HUDEP-2 (cell line): ENCODE data around the gene COL11A1.
"Not testable (repeated sequence)": the region's sequence is repeated elsewhere in the genome, so short reads cannot be mapped to it uniquely, and the experiment has no call there.

Experiments
- DNase-seq, 76 experiments: peaks; one replicate each; lab custom pipeline; 2025; ENCODE audit not compliant: unreplicated experiment in 76 of 76; lab: John Stamatoyannopoulos, UW

The COL11A1 gene

GRCh38 chr1:103087256-103087655 is 21.1 kb downstream of the COL11A1 start:
- no peak for DNase-seq

GRCh38 chr1:103084181-103084580 is 24.1 kb downstream of the COL11A1 start:
- DNase-seq = no peak

- no peak for DNase-seq
These were observed 32.9 kb downstream of the COL11A1 start for GRCh38 chr1:103075316-103076000.

- DNase-seq = no peak
These were observed 34.1 kb downstream of the COL11A1 start for GRCh38 chr1:103074224-103074623.

GRCh38 chr1:103069201-103069600 is 39.1 kb downstream of the COL11A1 start:
- no peak for DNase-seq

GRCh38 chr1:103063921-103064320 is 44.4 kb downstream of the COL11A1 start:
- DNase-seq = no peak

- no peak for DNase-seq
These were observed 49.9 kb downstream of the COL11A1 start for GRCh38 chr1:103058391-103058790.

- DNase-seq = no peak
These were observed 51.9 kb downstream of the COL11A1 start for GRCh38 chr1:103056423-103056822.

GRCh38 chr1:103028110-103028509 is 80.2 kb downstream of the COL11A1 start:
- DNase-seq = not testable (repeated sequence)

GRCh38 chr1:103025858-103026409 is 82.4 kb downstream of the COL11A1 start:
- no peak for DNase-seq

GRCh38 chr1:103024051-103024450 is 84.3 kb downstream of the COL11A1 start:
- no peak for DNase-seq

GRCh38 chr1:103002005-103002404 is 106.3 kb downstream of the COL11A1 start:
- DNase-seq = no peak

- DNase-seq = no peak
These were observed 129.4 kb downstream of the COL11A1 start for GRCh38 chr1:102978874-102979273.

- no peak for DNase-seq
These were observed 131.0 kb downstream of the COL11A1 start for GRCh38 chr1:102977292-102977691.

- peak in 17 of 76 experiments; percentile 0 to 51 (median 7) for DNase-seq
These were observed 137.7 kb downstream of the COL11A1 start for GRCh38 chr1:102970496-102971078.

- DNase-seq = no peak
These were observed 140.5 kb downstream of the COL11A1 start for GRCh38 chr1:102967786-102968185.

GRCh38 chr1:102961549-102961948 is 146.8 kb downstream of the COL11A1 start:
- DNase-seq = no peak

- no peak for DNase-seq
These were observed 153.7 kb downstream of the COL11A1 start for GRCh38 chr1:102954576-102954975.

GRCh38 chr1:102952400-102952799 is 155.9 kb downstream of the COL11A1 start:
- DNase-seq = no peak

GRCh38 chr1:102942324-102942723 is 166.0 kb downstream of the COL11A1 start:
- no peak for DNase-seq

- DNase-seq = no peak
These were observed 166.9 kb downstream of the COL11A1 start for GRCh38 chr1:102941366-102941947.

- DNase-seq = no peak
These were observed 170.9 kb downstream of the COL11A1 start for GRCh38 chr1:102937401-102937800.
